HCEC 1CT (cell line): ENCODE data around the gene MCC.
A peak's percentile ranks its signal among the peaks of the same experiment; 100 is the strongest.

Experiments used
- DNase-seq: peaks from one replicate; pipeline ENCODE4 v3.0.0-alpha.2; 2017

MCC gene

GRCh38 chr5:113267361-113267900, 220.8 kb downstream of the MCC start:
- no peak for DNase-seq

- no peak for DNase-seq
These were observed 221.4 kb downstream of the MCC start for GRCh38 chr5:113266913-113267227.

- no peak for DNase-seq
These were observed 221.9 kb downstream of the MCC start for GRCh38 chr5:113266227-113266912.

DNA sequence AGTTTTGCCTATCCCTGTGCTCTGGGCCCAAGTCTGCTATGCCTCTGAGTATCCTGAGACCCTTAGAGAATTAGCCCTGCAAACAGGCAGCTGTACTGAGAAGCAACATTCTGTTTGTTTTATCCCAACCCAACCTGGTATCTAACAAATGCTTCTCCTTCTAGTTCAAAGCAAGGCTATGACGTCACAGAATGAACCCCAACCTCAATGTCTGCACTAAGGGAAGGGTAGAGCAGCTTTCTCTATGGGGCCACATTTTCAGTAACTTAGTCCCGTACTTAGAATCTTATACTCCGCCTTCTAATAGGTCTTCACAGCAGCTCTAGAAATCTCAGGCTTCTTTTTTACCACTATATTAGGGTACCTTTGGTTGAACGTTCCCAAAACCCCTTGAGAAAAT, 223.1 kb downstream of the MCC start:
- DNase-seq, result no peak

- peak; percentile 46 for DNase-seq
These were observed 224.2 kb downstream of the MCC start for GRCh38 chr5:113264046-113264445.

DNA sequence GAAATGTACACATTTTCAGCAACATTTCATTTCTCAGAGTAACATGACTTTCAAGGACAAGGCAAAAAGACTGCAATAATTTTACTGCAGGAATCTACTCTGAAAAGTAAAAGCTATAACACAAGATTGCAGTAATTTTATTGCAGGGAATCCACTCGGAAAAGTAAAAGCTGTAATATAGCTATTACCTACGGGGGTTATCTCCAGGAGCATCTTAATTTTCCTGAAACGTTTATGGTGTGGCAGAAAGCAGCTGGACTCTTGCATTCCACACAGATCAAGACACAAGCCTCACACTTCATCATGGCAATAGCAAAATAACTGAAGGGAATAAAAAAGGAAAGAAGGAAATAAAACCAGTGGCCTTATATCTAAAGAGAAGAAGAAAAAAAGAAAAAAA, 224.7 kb downstream of the MCC start:
- no peak for DNase-seq

DNA sequence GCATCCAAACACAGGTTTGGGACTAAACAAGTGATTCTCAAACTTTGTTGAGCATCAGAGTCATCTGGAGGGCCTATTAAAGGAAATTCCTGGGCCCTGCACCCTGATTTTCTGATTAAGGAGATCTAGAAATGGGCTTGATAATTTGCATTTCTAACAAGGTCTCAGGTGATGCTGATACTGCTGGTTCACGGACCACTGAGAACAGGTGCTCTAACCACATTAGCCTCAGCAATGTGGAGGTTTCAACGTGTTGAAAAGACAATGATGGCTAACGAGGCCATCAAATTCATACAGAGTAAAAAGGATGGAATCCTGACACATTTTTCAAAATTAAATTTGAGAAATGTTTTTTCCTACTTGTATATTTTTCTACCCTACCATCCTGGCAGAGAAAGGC, 225.6 kb downstream of the MCC start:
- no peak for DNase-seq

DNA sequence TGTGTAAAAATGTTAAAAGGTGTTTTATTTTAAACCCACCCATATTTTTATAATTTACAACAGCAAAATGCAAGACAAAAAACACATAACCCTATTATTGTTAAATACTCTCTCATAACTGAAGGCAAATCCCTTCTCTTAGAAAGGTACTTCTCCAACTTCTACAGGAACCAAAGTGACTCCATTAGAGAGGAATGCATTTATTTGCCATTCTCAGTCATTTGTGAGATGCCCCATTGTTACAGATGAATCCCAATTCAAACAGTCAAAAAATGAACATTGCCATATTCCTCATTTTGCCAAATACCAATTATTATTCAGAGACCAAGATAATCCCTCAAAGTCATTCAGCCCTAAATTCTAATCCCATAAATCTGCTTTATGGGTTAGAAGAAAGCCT, 229.2 kb downstream of the MCC start:
- DNase-seq, result no peak

- DNase-seq, result no peak
These were observed 230.7 kb downstream of the MCC start for GRCh38 chr5:113257545-113257944.

DNA sequence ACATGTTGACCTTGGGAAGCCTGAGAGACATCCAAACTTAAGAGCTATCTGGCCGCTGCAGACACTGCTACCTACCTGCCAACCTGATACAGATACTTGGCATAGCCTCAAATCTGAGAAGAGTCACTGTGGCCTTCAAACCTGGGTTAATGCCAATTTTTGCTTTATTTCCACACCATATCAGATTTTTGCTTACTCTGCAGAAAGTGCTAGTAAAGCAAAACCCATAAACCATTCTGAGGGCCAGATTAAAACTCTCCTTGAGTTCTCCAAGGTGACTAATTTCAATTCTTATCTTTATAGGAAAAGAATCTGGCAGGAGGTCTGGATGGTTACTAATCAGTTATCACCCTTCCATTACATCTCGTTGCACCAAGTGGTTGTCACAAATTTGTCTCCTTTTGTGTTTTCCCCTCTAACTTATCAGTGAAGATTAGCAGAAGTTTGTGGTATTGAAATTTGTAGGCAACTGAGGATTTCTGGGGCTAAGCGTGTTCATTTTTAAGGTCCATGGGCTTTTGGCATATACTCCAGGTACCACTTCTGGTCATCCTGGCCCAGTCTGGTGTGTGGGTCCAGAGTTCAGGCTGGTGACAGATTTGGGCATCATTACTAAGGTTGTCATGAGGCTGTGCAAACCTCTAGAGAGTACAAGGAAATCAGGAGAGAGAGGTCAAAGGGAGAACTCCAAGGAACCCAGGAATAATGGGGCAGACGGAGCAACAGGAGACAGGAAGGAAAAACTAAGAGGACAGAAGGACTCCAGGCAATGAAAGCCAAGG, 231.4 kb downstream of the MCC start:
- DNase-seq, result no peak

DNA sequence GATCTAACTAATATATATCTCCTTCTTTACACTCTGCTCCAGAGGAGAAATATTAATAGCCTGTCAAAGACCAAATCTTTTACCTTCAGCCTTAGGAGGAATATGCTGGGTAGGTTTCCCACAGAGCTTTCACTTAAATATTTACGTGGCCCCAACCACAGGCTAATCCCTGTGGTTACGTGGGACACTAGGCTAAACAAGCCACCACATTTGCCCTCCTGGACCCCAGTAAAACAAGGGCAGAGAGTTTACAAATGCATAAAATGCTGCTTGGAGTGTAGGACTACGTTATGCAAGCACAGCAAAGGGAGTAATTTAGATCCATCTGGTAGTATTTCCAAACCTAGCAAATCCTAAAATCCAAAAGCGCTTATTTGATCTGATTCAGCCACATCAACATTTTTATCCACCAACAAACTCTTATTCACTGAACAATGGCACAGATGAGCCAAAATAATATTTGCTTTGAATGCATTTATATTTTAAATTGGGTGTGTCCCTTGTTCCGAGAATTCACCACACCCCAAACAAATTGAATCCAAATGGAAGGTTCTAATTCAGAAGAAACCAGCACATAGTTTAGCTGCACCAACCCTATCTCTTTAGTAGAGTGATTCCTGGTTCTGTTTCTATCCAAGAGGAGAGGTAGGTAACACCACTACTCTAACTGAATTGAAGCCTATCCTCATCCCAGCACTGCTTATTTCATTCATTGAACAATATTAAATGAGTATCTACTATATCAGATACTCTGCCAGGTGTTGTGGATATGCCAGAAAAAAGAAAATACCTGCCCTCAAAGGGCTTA, 232.5 kb downstream of the MCC start:
- DNase-seq, result peak; percentile 34

- DNase-seq, result no peak
These were observed 233.1 kb downstream of the MCC start for GRCh38 chr5:113255105-113255504.

DNA sequence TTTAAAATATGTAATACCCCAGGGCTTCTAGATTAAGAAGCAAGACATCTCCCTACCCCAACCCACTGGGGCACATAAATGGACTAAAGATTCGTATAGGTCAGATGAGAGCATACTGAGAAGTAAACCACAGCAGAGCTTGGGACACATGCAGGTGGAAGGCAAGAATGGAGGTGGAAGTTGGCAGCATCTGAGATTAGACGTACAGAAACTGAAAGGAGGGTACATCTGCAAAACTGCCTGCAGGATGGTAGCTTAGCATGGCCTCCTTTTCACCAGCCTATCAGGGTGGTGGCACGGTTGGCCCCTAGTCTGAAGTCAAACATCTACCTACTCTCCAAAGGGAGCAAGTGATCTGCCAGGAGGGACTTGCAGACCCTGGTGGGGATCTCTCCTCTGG, 235.2 kb downstream of the MCC start:
- no peak for DNase-seq

DNA sequence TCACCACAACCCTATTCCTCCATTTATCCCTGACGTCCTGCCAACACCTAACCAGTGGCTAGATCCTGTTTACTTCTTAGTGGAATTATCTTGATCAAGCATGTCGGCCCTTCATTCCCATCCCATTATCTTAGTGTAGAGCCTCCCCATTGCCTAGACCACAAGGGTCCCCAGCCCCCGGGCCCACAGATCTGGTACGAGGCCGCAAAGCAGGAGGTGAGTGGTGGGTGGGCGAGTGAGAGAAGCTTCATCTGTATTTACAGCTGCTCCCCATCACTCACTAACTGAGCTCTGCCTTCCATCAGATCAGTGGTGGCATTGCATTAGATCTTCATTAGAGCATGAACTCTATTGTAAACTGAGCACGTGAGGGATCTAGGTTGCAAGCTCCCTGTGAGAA, 236.2 kb downstream of the MCC start:
- DNase-seq, result no peak

DNA sequence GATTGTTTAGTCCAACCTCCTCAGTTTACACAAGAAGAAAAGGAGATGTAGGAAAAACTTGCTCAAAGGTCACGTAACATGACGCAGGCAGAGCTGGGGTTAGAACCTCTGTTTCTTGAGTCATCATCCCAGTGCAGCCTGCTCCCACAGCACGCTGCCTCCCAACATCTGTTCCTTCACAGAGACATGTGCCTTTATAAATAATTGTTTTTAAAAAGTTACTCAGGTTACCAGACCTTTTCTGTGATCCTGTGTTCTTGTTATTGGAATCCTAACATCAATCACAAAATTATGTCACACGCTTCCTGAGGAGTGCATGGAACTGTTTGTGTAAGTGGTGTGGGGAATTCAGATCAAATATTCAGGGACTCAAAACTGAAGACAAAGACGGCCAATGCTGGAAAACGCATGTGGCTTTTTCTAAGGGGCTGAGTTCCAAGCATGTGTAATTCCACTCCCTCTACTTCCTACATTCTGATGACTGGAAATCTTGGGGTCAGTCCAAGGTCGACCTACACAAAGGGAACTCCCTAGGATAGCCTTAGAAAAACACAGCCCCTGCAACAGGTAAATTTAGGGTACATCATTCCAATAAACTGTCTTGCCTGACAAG, 237.8 kb downstream of the MCC start:
- peak; percentile 97 for DNase-seq

GRCh38 chr5:113249206-113249605, 239.0 kb downstream of the MCC start:
- DNase-seq, result peak; percentile 36

DNA sequence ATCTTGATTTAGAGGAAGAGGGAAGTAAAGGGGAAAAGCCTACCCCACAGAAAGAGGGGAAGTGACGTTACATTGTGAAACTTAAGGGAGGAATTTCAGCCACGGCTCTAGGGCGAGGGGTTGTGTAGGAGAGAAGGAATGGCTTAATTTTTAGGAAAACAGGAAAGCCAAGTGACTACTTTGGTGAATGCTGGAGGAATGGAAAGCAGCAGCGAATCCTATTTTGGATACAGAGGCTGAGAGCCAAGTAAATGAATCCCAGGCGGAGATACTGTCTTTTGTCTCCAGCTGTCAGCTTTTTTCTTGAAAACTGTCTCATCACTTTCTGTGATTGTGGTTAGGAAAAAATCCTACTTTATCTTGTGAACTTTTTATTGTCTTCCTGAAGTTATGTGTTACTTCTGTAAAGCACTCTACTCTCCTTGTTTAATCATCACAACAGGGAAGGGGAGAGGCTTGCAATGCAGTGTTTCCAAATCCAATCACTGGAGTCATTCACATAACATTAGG, 241.8 kb downstream of the MCC start:
- DNase-seq, result no peak

- DNase-seq, result no peak
These were observed 242.6 kb downstream of the MCC start for GRCh38 chr5:113245427-113246225.

- DNase-seq, result no peak
These were observed 243.3 kb downstream of the MCC start for GRCh38 chr5:113244966-113245365.

GRCh38 chr5:113243349-113243664, 244.9 kb downstream of the MCC start:
- no peak for DNase-seq

- peak; percentile 15 for DNase-seq
These were observed 245.5 kb downstream of the MCC start for GRCh38 chr5:113242481-113243348.
